ENCODE measurements around the gene EFCAB9.

EFCAB9 gene

DNA sequence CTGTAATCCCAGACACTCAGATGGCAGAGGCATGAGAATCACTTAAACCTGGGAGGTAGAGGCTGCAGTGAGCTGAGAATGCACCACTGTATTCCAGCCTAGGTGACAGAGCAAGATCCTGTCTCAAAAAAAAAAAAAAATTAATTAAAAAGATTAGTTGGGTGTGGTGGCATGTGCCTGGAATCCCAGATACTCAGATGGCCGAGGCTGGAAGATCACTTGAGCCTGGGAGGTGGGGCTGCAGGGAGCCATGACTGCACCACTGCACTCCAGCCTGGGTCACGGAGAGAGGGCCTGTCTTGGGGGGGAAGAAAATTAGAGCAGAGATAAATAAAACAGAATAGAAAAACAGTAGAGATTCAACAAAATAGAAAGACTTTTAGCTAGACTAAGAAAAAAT lies 54.7 kb downstream of the EFCAB9 start:
- TF ChIP-seq CTCF (IDR thresholded peaks at IDR 0.05; ENCODE audit: insufficient read depth, low read length, poor library complexity, severe bottlenecking) = no peak
- Histone ChIP-seq H3K4me3 (replicated peaks; ENCODE audit: low read depth, low read length) (no peak overlapping the region), H3K27me3 (replicated peaks; ENCODE audit: control insufficient read depth, insufficient read depth, low read length) (no peaks in the 10 kb centered on the region), H3K36me3 (ENCODE audit: control insufficient read depth, insufficient read depth, low read length) (no peaks in the 10 kb centered on the region)
- no peak for DNase-seq (ENCODE audit: extremely low read depth, insufficient read length)

GRCh38 chr5:172251419-172251818 lies 57.4 kb downstream of the EFCAB9 start:
- no peak overlapping the region for H3K4me3 ChIP-seq (replicated peaks; ENCODE audit: low read depth, low read length)
- H3K36me3 ChIP-seq (ENCODE audit: control insufficient read depth, insufficient read depth, low read length) = peaks cover 6% of the 10 kb centered on the region
- TF ChIP-seq CTCF (IDR thresholded peaks at IDR 0.05; ENCODE audit: insufficient read depth, low read length, poor library complexity, severe bottlenecking) = no peak
- no peak for DNase-seq (ENCODE audit: extremely low read depth, insufficient read length)
- H3K27me3 ChIP-seq (replicated peaks; ENCODE audit: control insufficient read depth, insufficient read depth, low read length) = no peaks in the 10 kb centered on the region

DNA sequence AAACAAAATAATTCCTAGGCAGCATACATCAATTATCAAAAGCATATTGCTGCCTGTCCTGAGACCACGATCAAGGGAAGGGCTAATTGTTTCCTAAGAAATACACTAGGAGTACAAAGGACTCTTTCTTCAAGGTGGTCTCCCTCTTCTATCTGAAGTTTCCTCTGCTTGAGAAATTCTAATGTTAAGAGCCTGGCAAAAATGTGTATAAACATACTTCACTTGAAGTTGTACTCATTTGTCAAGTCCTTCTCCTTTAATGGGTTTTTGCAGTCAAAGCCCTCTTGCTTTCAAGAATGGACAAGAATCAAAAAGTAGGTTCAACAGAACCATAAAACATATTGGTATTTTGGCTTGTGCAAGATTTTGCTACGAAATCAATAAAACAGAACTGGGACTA lies 58.5 kb downstream of the EFCAB9 start:
- no peak for DNase-seq (ENCODE audit: extremely low read depth, insufficient read length)
- H3K4me3 ChIP-seq (replicated peaks; ENCODE audit: low read depth, low read length) = no peak overlapping the region
- peaks cover 6% of the 10 kb centered on the region for H3K36me3 ChIP-seq (ENCODE audit: control insufficient read depth, insufficient read depth, low read length)
- no peak for TF ChIP-seq CTCF (IDR thresholded peaks at IDR 0.05; ENCODE audit: insufficient read depth, low read length, poor library complexity, severe bottlenecking)
- H3K27me3 ChIP-seq (replicated peaks; ENCODE audit: control insufficient read depth, insufficient read depth, low read length) = no peaks in the 10 kb centered on the region

Data from GM06990 (cell line).